HepG2 (cell line): ENCODE data around the gene TFDP2. TPM values are rescaled to one million over a fixed set of nuclear protein-coding genes. Genes with fewer than 3 reads are reported as not detected.

Experiments
- ATAC-seq: fragments of 200-7000 bp; cut with Tn5 transposase; 3 replicates; pipeline ENCODE4 v1.9.1; 2020; ENCODE audit warnings: mild to moderate bottlenecking, moderate library complexity
- BruUV-seq: library from RNA; stranded (reverse); fragments of 400-500 nt; replicated peaks from 2 replicates; lab custom pipeline; 2021; lab: Mats Ljungman, UMichigan
- CTCF ChIA-PET: fragments of 300-600 bp; formaldehyde crosslinking; extraction: SDS; loops from one replicate; lab custom pipeline; 2021; ENCODE audit warnings: low total read pairs, inconsistent platforms, low intra/inter-chr PET ratio; lab: Yijun Ruan, JAX
- POLR2A ChIA-PET: fragments of 350-600 bp; sonication (Branson Sonifier 250); formaldehyde crosslinking; loops from one replicate; lab custom pipeline; 2020; ENCODE audit warnings: antibody characterized with exemption, inconsistent platforms; lab: Yijun Ruan, JAX
- DNase-seq: peaks from one replicate; pipeline ENCODE4 v3.0.0-alpha.2; 2015; ENCODE audit warnings: low spot score
- FAIRE-seq: peaks from 3 replicates; lab custom pipeline; 2011; peaks lifted over from hg19 to GRCh38; lab: Jason Lieb, UNC
- H2AFZ ChIP-seq: one replicate; pipeline ENCODE4 v1.6.1; 2011; ENCODE audit warnings: low read length, inconsistent platforms
- H3K27ac ChIP-seq: fragments of 300-600 bp; 3 replicates; pipeline ENCODE4 v1.8.0; 2011; ENCODE audit warnings: mixed run types, mild to moderate bottlenecking, mixed read lengths, low read length, inconsistent platforms; ENCODE audit not compliant: insufficient read depth; ENCODE audit errors: extremely low read length
- H3K27me3 ChIP-seq, 2 experiments: fragments of 200-600 bp in 1 of 2; 2 replicates in 1 of 2; 3 replicates in 1 of 2; pipeline versions ENCODE4 v1.6.0 to v1.8.0; 2011; ENCODE audit warnings: low read length in 2 of 2, mild to moderate bottlenecking in 2 of 2, moderate library complexity in 2 of 2, inconsistent platforms in 1 of 2; ENCODE audit not compliant: insufficient read depth in 2 of 2, control insufficient read depth in 1 of 2
- H3K36me3 ChIP-seq, 2 experiments: fragments of 200-600 bp in 1 of 2; replicated peaks in 1 of 2; 2 replicates in 1 of 2; 3 replicates in 1 of 2; pipeline versions ENCODE4 v1.5.1 to v1.8.0; 2011; ENCODE audit warnings: low read length in 2 of 2, inconsistent platforms in 1 of 2; ENCODE audit not compliant: insufficient read depth in 2 of 2, control insufficient read depth in 1 of 2
- H3K4me1 ChIP-seq: 2 replicates; pipeline ENCODE4 v1.5.1; 2012; ENCODE audit warnings: low read length, inconsistent platforms; ENCODE audit not compliant: insufficient read depth
- H3K4me2 ChIP-seq: 2 replicates; pipeline ENCODE4 v1.6.0; 2011; ENCODE audit warnings: low read depth, low read length, inconsistent platforms
- H3K4me3 ChIP-seq, 3 experiments: fragments of 200-600 bp in 1 of 3; sonication (generic), shearing (Covaris generic) in 1 of 3; replicated peaks in 1 of 3; 2 replicates each; pipeline ENCODE4 v1.5.1; 2011 to 2016; ENCODE audit warnings: low read length in 3 of 3, inconsistent platforms in 2 of 3, low read depth in 2 of 3, mild to moderate bottlenecking in 2 of 3, control low read depth in 1 of 3, mixed read lengths in 1 of 3; ENCODE audit not compliant: insufficient read depth in 1 of 3
- H3K79me2 ChIP-seq: one replicate; pipeline ENCODE4 v1.6.1; 2011; ENCODE audit warnings: low read length, inconsistent platforms; ENCODE audit not compliant: insufficient read depth
- H3K9ac ChIP-seq: 2 replicates; pipeline ENCODE4 v1.6.0; 2011; ENCODE audit warnings: mild to moderate bottlenecking, low read depth, low read length, inconsistent platforms; ENCODE audit not compliant: insufficient read depth
- H3K9me3 ChIP-seq: 2 replicates; pipeline ENCODE4 v1.5.1; 2012; ENCODE audit warnings: mild to moderate bottlenecking, low read length
- H4K20me1 ChIP-seq: 2 replicates; pipeline ENCODE4 v1.6.0; 2011; ENCODE audit warnings: inconsistent platforms, mild to moderate bottlenecking, low read length, moderate library complexity; ENCODE audit not compliant: insufficient read depth
- CSRNP2 ChIP-seq: sonication (generic); formaldehyde crosslinking; conservative IDR thresholded peaks from 2 replicates; pipeline ENCODE4 v1.8.0; 2022; ENCODE audit warnings: low read depth, missing genetic modification reagents
- GFI1 ChIP-seq: sonication (generic); formaldehyde crosslinking; IDR thresholded peaks from 2 replicates; pipeline ENCODE4 v1.5.0; 2020; ENCODE audit warnings: missing genetic modification reagents, mild to moderate bottlenecking, borderline replicate concordance
- IRX3 ChIP-seq: sonication (generic); formaldehyde crosslinking; IDR thresholded peaks from 2 replicates; pipeline ENCODE4 v1.8.1; 2023; ENCODE audit warnings: mild to moderate bottlenecking, low read depth, missing genetic modification reagents, borderline replicate concordance
- KDM6A ChIP-seq: IDR thresholded peaks from 2 replicates; pipeline ENCODE4 v1.6.1; 2016; ENCODE audit warnings: low read depth
- NPAS2 ChIP-seq: sonication (generic); formaldehyde crosslinking; IDR thresholded peaks from 2 replicates; pipeline ENCODE4 v1.8.0; 2022; ENCODE audit warnings: mild to moderate bottlenecking, missing genetic modification reagents, borderline replicate concordance
- PAF1 ChIP-seq: IDR thresholded peaks from 2 replicates; pipeline ENCODE4 v1.6.1; 2016; ENCODE audit warnings: missing genetic modification reagents, missing compliant biosample characterization
- PAWR ChIP-seq: sonication (generic); formaldehyde crosslinking; IDR thresholded peaks from 2 replicates; pipeline ENCODE4 v1.4.0; 2020; ENCODE audit warnings: missing genetic modification reagents, mild to moderate bottlenecking, borderline replicate concordance
- YEATS4 ChIP-seq: sonication (generic); formaldehyde crosslinking; IDR thresholded peaks from 2 replicates; pipeline ENCODE4 v1.4.0; 2020; ENCODE audit warnings: missing genetic modification reagents, borderline replicate concordance
- ZKSCAN1 ChIP-seq: fragments of 150-350 bp; IDR thresholded peaks from 2 replicates; pipeline ENCODE4 v1.6.1; 2014; ENCODE audit warnings: low read length
- ZNF260 ChIP-seq: sonication (generic); formaldehyde crosslinking; IDR thresholded peaks from 2 replicates; pipeline ENCODE4 v1.4.0; 2020; ENCODE audit warnings: missing genetic modification reagents, low read depth, mild to moderate bottlenecking, borderline replicate concordance
- ZNF484 ChIP-seq: sonication (generic); formaldehyde crosslinking; IDR thresholded peaks from 2 replicates; pipeline ENCODE4 v1.5.1; 2020; ENCODE audit warnings: mild to moderate bottlenecking, low read depth, missing genetic modification reagents, borderline replicate concordance
- ZNF713 ChIP-seq: sonication (generic); formaldehyde crosslinking; IDR thresholded peaks from 2 replicates; pipeline ENCODE4 v1.4.0; 2020; ENCODE audit warnings: mild to moderate bottlenecking, missing genetic modification reagents
- ZNF773 ChIP-seq: sonication (generic); formaldehyde crosslinking; IDR thresholded peaks from 2 replicates; pipeline ENCODE4 v1.4.0; 2020; ENCODE audit warnings: missing genetic modification reagents, borderline replicate concordance
- ZNF781 ChIP-seq: sonication (generic); formaldehyde crosslinking; IDR thresholded peaks from 2 replicates; pipeline ENCODE4 v1.5.1; 2020; ENCODE audit warnings: borderline replicate concordance, mild to moderate bottlenecking, missing genetic modification reagents; ENCODE audit errors: not compliant biosample characterization
- in situ Hi-C: cut with HindIII; loops from 2 replicates; pipeline ENCODE4 v1.10.0; 2017; ENCODE audit warnings: low pct_unique_long_range_greater_than_20kb; ENCODE audit not compliant: extremely low pct_ligation_motif_present
- intact Hi-C: fragments of 100-400 bp; cut with micrococcal nuclease; formaldehyde crosslinking; loops from one replicate; pipeline ENCODE4 v1.10.0; 2022; ENCODE audit not compliant: unreplicated experiment
- polyA plus RNA-seq, 8 experiments: library from polyadenylated mRNA; depleted of rRNA in 3 of 8; stranded (reverse) in 7 of 8; unstranded in 1 of 8; fragments of >200 nt; fragmentation: Illumina TruSeq in 4 of 8; extraction: Trizol in 4 of 8; gene quantifications; 2 replicates each; pipeline versions ENCODE4 v1.2.1 to v1.2.3, GENCODE V29; 2011 to 2016; ENCODE audit warnings: low read depth in 4 of 8, missing spikeins in 1 of 8, mixed read lengths in 1 of 8; ENCODE audit not compliant: insufficient read depth in 1 of 8
- total RNA-seq, 5 experiments: library from RNA; depleted of rRNA; stranded (reverse); fragments of >200 nt; fragmentation: Illumina TruSeq; extraction: Trizol; gene quantifications; 2 replicates each; pipeline ENCODE4 v1.2.3, GENCODE V29; 2016; ENCODE audit warnings: low read depth in 1 of 5
- TF ChIP-seq, protein P1 (sequence below): IDR thresholded peaks from 2 replicates; pipeline ENCODE4 v1.6.1; 2016; ENCODE audit warnings: low read depth, control low read depth

The TFDP2 gene
- total and polyA plus RNA-seq, 2 of the 13 experiments (the other 11 are each of a cell fraction or from before 2014, with no cell fraction given): 17.9 to 37.4 TPM

DNA sequence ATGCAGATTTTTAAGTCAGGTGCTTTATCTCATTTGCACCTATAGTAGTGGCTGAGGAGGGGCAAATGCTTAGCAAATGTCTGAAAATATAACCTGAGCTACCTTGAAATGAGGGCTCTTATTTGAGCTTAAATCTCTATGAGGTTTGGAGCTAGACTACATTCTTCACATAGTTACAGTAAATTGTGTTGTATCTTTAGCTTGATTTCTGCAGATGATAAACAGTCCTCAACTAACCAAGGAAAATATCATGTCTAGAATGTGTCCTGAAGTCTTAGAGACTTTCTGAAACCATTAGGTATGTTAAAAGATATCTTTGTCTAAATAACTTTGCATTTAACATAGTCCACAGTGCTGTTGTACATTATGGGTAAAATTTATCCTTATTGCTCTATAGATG, 145.3 kb downstream of the TFDP2 start:
- Histone ChIP-seq H3K4me3 (no peak overlapping the region), H3K27ac (no peak overlapping the region), H3K9me3 (no peaks in the 10 kb centered on the region), H3K4me2 (no peak overlapping the region), H2AFZ (no peak overlapping the region), H3K9ac (no peak overlapping the region), H4K20me1 (no peaks in the 10 kb centered on the region), H3K4me1 (no peaks in the 10 kb centered on the region), H3K27me3 (no peaks in the 10 kb centered on the region), H3K36me3 (no peaks in the 10 kb centered on the region), H3K79me2 (no peaks in the 10 kb centered on the region)
- intact Hi-C loops: no loop called here
- ChIA-PET CTCF (no interaction called here), POLR2A (no interaction called here)
- DNase-seq (no peak), ATAC-seq (no peak), FAIRE-seq (no peak)
- no peak for TF ChIP-seq ZNF781
- no peak for TF ChIP-seq YEATS4 (CRISPR knock-in tag)
- TF ChIP-seq, protein P1, sequence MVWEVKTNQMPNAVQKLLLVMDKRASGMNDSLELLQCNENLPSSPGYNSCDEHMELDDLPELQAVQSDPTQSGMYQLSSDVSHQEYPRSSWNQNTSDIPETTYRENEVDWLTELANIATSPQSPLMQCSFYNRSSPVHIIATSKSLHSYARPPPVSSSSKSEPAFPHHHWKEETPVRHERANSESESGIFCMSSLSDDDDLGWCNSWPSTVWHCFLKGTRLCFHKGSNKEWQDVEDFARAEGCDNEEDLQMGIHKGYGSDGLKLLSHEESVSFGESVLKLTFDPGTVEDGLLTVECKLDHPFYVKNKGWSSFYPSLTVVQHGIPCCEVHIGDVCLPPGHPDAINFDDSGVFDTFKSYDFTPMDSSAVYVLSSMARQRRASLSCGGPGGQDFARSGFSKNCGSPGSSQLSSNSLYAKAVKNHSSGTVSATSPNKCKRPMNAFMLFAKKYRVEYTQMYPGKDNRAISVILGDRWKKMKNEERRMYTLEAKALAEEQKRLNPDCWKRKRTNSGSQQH: no peak
- no peak for TF ChIP-seq CSRNP2 (CRISPR knock-in tag)
- TF ChIP-seq ZNF773 (CRISPR knock-in tag): no peak
- no peak for TF ChIP-seq ZKSCAN1
- no peak for TF ChIP-seq ZNF260 (CRISPR knock-in tag)
- TF ChIP-seq KDM6A (CRISPR knock-in tag): no peak
- no peak for TF ChIP-seq GFI1 (CRISPR knock-in tag)
- TF ChIP-seq PAWR (CRISPR knock-in tag): no peak
- TF ChIP-seq ZNF713 (CRISPR knock-in tag): no peak
- no peak for TF ChIP-seq NPAS2 (CRISPR knock-in tag)
- TF ChIP-seq ZNF484 (CRISPR knock-in tag): no peak
- no peak for TF ChIP-seq IRX3 (CRISPR knock-in tag)
- no peak for TF ChIP-seq PAF1 (CRISPR knock-in tag)
- no TSS peak for BruUV-seq
- in situ Hi-C loops: no loop called here
